K562 (cell line): ENCODE results near the gene SCTR. TPM values are rescaled to one million over a fixed set of nuclear protein-coding genes. Genes with fewer than 3 reads are reported as not detected.
A peak's percentile ranks its signal among the peaks of the same experiment; 100 is the strongest.

Source experiments
- CBX2 ChIP-seq: fragments of 200-600 bp; sonication (generic); IDR thresholded peaks from one replicate; pipeline ENCODE4 v1.6.1; 2012; ENCODE audit warnings: mild to moderate bottlenecking, low read length, inconsistent platforms; ENCODE audit not compliant: insufficient read depth, poor library complexity, severe bottlenecking
- CTCFL ChIP-seq: IDR thresholded peaks from 2 replicates; pipeline ENCODE4 v1.6.1; 2011; ENCODE audit warnings: borderline replicate concordance, low read depth, mild to moderate bottlenecking, moderate library complexity, low read length; ENCODE audit not compliant: insufficient read depth, poor library complexity, severe bottlenecking
- GTF2E2 ChIP-seq: fragments of 200-800 bp; sonication (Bioruptor generic); IDR thresholded peaks from 2 replicates; pipeline ENCODE4 v1.6.1; 2016; ENCODE audit warnings: missing genetic modification characterization, missing compliant biosample characterization
- MCM3 ChIP-seq: fragments of 450-650 bp; IDR thresholded peaks from 2 replicates; pipeline ENCODE4 v1.6.1; 2016
- MNT ChIP-seq, 2 experiments: fragments of 450-650 bp; conservative IDR thresholded peaks; 2 replicates each; pipeline ENCODE4 v1.6.1; 2017; ENCODE audit warnings: mild to moderate bottlenecking in 2 of 2, moderate library complexity in 2 of 2
- MXD1 ChIP-seq: fragments of 250-450 bp; sonication (Bioruptor Pico); IDR thresholded peaks from 2 replicates; pipeline ENCODE4 v1.8.0; 2021; ENCODE audit warnings: borderline replicate concordance, mild to moderate bottlenecking, moderate library complexity; ENCODE audit not compliant: poor library complexity, severe bottlenecking
- PRDM10 ChIP-seq: fragments of 450-650 bp; IDR thresholded peaks from 2 replicates; pipeline ENCODE4 v1.6.1; 2018; ENCODE audit not compliant: partially characterized antibody
- PRPF4 ChIP-seq: fragments of 200-400 bp; formaldehyde crosslinking; IDR thresholded peaks from one replicate; pipeline ENCODE4 v1.6.1; 2017; ENCODE audit warnings: low read length, low read depth, mild to moderate bottlenecking; ENCODE audit not compliant: insufficient read depth, poor library complexity, severe bottlenecking
- SRSF3 ChIP-seq: fragments of 200-400 bp; formaldehyde crosslinking; IDR thresholded peaks from 2 replicates; pipeline ENCODE4 v1.6.1; 2016; ENCODE audit warnings: mild to moderate bottlenecking, low read length, moderate library complexity; ENCODE audit not compliant: insufficient read depth
- TAF15 ChIP-seq: fragments of 200-400 bp; formaldehyde crosslinking; IDR thresholded peaks from 2 replicates; pipeline ENCODE4 v1.6.1; 2017; ENCODE audit warnings: mild to moderate bottlenecking, low read depth, low read length, moderate library complexity
- TCFL5 ChIP-seq: fragments of 250-450 bp; sonication (Bioruptor Pico); conservative IDR thresholded peaks from 2 replicates; pipeline ENCODE4 v1.6.1; 2021; ENCODE audit warnings: mild to moderate bottlenecking, moderate library complexity, matching md5 sums
- XRCC5 ChIP-seq: fragments of 200-400 bp; formaldehyde crosslinking; IDR thresholded peaks from 2 replicates; pipeline ENCODE4 v1.6.1; 2017; ENCODE audit warnings: low read depth, mild to moderate bottlenecking, low read length
- YY1 ChIP-seq, 3 experiments: IDR thresholded peaks; 2 replicates each; pipeline ENCODE4 v1.6.1; 2011; ENCODE audit warnings: low read length in 2 of 3, mild to moderate bottlenecking in 2 of 3, moderate library complexity in 2 of 3, borderline replicate concordance in 1 of 3, control low read depth in 1 of 3, low read depth in 1 of 3; ENCODE audit not compliant: insufficient read depth in 3 of 3, insufficient replicate concordance in 2 of 3, control insufficient read depth in 1 of 3, insufficient read length in 1 of 3; ENCODE audit errors: extremely low read depth in 1 of 3
- ZNF586 ChIP-seq: fragments of 450-650 bp; formaldehyde crosslinking; conservative IDR thresholded peaks from 2 replicates; pipeline ENCODE4 v1.4.0; 2020; ENCODE audit warnings: mild to moderate bottlenecking, moderate library complexity
- polyA plus RNA-seq, 8 experiments: library from polyadenylated mRNA; depleted of rRNA in 4 of 8; stranded (reverse) in 5 of 8; unstranded in 3 of 8; fragments of >200 nt; fragmentation: Nextera tagmentation in 2 of 8; fragmentation: Illumina TruSeq in 1 of 8; extraction: Ambion mirVana in 2 of 8; extraction: Trizol in 1 of 8; gene quantifications; 2 replicates each; pipeline versions ENCODE4 v1.2.1 to v1.2.3, GENCODE V29; 2011 to 2014; ENCODE audit warnings: inconsistent platforms in 1 of 8, missing spikeins in 1 of 8
- total RNA-seq, 7 experiments: library from RNA; depleted of rRNA in 6 of 7; stranded (reverse); fragments of >200 nt in 6 of 7; fragmentation: Illumina TruSeq in 2 of 7; extraction: Trizol in 2 of 7; gene quantifications; 2 replicates each; pipeline versions ENCODE4 v1.2.1 to v1.2.3, GENCODE V29; 2011 to 2021; ENCODE audit warnings: low replicate concordance in 1 of 7

SCTR gene
- total and polyA plus RNA-seq, 9 of the 15 experiments (the other 6 are each of a cell fraction or from before 2014, with no cell fraction given), result not detected

- TF ChIP-seq PRDM10, result no peak
- no peak for TF ChIP-seq TAF15
- TF ChIP-seq ZNF586, result no peak
- no peak for TF ChIP-seq CBX2
- no peak for TF ChIP-seq GTF2E2 (tag)
- no peak for TF ChIP-seq SRSF3
- no peak for TF ChIP-seq MCM3
- no peak for TF ChIP-seq TCFL5 (CRISPR knock-in tag)
- TF ChIP-seq XRCC5, result no peak
- TF ChIP-seq MNT (conservative IDR thresholded peaks at IDR 0.05), result peak in 1 of 2 experiments; percentile 48; a peak in 1 of 4 replicates
- no peak for TF ChIP-seq YY1 (IDR thresholded peaks at IDR 0.05; ENCODE audit: borderline replicate concordance in 1 of 3, control insufficient read depth in 1 of 3, extremely low read depth in 1 of 3, insufficient read depth in 3 of 3, insufficient read length in 1 of 3, insufficient replicate concordance in 2 of 3, low read depth in 1 of 3, low read length in 2 of 3)
- TF ChIP-seq CTCFL, result no peak
- TF ChIP-seq PRPF4, result no peak
- TF ChIP-seq MXD1 (CRISPR knock-in tag), result no peak
These were observed 92.9 kb downstream of the SCTR start, which contains the start of gene TMEM37 (continued) for GRCh38 chr2:119431155-119431975.
